ENCODE data around the gene HLCS. TPM values are rescaled to one million over a fixed set of nuclear protein-coding genes. Genes with fewer than 3 reads are reported as not detected.

The HLCS gene
- total RNA-seq, 1 donor from 2014 or later, result 14.8 TPM

DNA sequence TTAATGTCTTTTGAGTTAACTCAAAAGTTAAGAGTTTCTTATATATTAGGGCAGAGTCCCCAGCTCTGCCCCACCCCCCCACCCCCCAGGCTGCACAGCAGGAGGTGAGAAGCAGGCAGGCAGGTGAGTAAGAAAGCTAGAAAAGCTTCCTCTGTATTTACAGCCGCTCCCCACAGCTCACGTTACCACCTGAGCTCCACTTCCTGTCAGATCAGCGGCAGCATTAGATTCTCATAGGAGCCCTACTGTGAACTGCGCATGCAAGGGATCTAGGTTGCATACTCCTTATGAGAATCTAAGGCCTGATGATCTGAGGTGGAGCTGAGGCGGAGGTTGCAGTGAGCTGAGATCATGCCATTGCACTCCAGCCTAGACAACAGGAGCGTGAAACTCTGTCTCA, 185.6 kb downstream of the HLCS start:
- no peak for DNase-seq (ENCODE audit: extremely low spot score, unreplicated experiment)
- no peak for TF ChIP-seq CTCF (conservative IDR thresholded peaks at IDR 0.05)

GRCh38 chr21:36776981-36777617, 189.4 kb downstream of the HLCS start:
- no peak for TF ChIP-seq CTCF (conservative IDR thresholded peaks at IDR 0.05)
- Mint-ChIP-seq H3K27ac (no peak overlapping the region), H3K4me1 (ENCODE audit: unreplicated experiment) (peaks cover 9% of the 10 kb centered on the region), H3K9me3 (no peaks in the 10 kb centered on the region), H3K36me3 (no peaks in the 10 kb centered on the region), H3K4me3 (no peak overlapping the region), H3K27me3 (no peaks in the 10 kb centered on the region)
- no peak for DNase-seq (ENCODE audit: extremely low spot score, unreplicated experiment)

More for the DNA sequence above, 185.6 kb downstream of the HLCS start:
- Mint-ChIP-seq H3K9me3 (no peaks in the 10 kb centered on the region), H3K27me3 (no peaks in the 10 kb centered on the region), H3K4me3 (no peak overlapping the region), H3K27ac (no peak overlapping the region), H3K4me1 (ENCODE audit: unreplicated experiment) (peaks cover 5% of the 10 kb centered on the region), H3K36me3 (no peaks in the 10 kb centered on the region)

- TF ChIP-seq CTCF (conservative IDR thresholded peaks at IDR 0.05), result no peak
- no peak for DNase-seq (ENCODE audit: extremely low spot score, unreplicated experiment)
- H3K27me3 Mint-ChIP-seq, result no peaks in the 10 kb centered on the region
- no peak overlapping the region for H3K4me3 Mint-ChIP-seq
- no peaks in the 10 kb centered on the region for H3K9me3 Mint-ChIP-seq
- no peak overlapping the region for H3K27ac Mint-ChIP-seq
- H3K4me1 Mint-ChIP-seq (ENCODE audit: unreplicated experiment), result peaks cover 16% of the 10 kb centered on the region
- H3K36me3 Mint-ChIP-seq, result no peaks in the 10 kb centered on the region
These were observed 192.5 kb downstream of the HLCS start for GRCh38 chr21:36773995-36774394.

DNA sequence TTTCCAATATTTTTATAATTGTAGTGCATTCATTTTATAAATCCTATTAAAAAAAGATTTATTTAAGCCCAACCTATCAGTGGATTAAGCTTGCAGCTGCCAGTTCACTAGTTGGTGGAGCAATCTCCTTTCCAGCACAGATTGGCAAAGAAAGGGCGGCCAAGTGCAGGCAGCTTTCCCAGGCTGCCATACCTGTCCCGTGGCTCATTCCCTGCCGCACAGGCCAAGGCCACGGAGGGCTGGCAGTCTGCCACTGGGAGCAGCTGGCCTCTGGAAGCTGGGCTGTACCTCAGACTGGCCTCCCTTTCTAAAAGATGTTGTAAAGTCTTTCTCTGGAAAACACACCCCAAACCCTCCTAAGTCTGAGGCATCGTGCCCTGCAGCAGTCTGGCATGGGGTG, 193.4 kb downstream of the HLCS start:
- Mint-ChIP-seq H3K36me3 (no peaks in the 10 kb centered on the region), H3K27me3 (no peaks in the 10 kb centered on the region), H3K9me3 (no peaks in the 10 kb centered on the region), H3K27ac (no peak overlapping the region), H3K4me1 (ENCODE audit: unreplicated experiment) (peaks cover 24% of the 10 kb centered on the region), H3K4me3 (no peak overlapping the region)
- no peak for TF ChIP-seq CTCF (conservative IDR thresholded peaks at IDR 0.05)
- no peak for DNase-seq (ENCODE audit: extremely low spot score, unreplicated experiment)

DNA sequence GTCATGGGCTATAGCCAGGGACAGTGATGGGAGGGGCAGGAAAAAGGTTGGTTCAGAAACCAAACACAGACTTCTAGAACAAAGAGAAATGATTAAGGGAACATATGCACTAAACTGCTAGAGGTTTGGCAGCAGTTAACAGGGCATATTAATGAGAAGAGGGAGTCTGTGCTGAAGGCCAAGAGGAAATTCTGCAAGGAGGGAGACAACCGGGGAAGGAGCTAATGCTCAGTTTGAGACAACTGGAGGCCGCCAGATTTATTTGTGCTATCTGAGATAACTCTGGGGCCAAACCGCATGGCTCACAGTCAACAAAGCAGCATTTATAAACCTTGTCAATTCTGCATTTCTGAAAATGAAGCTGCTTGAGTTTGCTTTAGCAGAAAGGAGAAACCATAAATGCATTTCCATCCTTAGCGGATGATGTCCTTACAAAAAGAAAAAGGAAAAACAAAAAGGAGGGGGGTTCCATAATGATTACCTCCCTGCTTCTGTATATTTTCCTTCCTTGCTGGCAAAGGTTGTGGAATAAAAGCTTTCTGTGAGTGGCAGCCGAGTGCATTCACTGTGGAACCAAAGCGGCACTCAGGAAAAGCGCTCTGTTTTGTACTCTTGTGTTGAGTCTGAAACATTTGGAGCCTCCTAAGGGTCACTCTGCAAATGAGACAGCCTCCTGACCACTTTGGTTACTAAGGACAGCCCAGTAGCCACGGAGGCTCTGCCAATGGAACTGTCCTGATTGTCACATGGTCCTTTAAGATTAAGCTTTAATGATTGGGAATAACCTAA, 197.2 kb downstream of the HLCS start:
- H3K4me1 Mint-ChIP-seq (ENCODE audit: unreplicated experiment), result peaks cover 34% of the 10 kb centered on the region
- DNase-seq (ENCODE audit: extremely low spot score, unreplicated experiment), result no peak
- H3K4me3 Mint-ChIP-seq, result peak overlapping the region; percentile 1
- H3K36me3 Mint-ChIP-seq, result peaks cover 5% of the 10 kb centered on the region
- H3K27ac Mint-ChIP-seq, result no peak overlapping the region
- TF ChIP-seq CTCF (conservative IDR thresholded peaks at IDR 0.05), result no peak
- H3K27me3 Mint-ChIP-seq, result no peaks in the 10 kb centered on the region
- peaks cover 4% of the 10 kb centered on the region for H3K9me3 Mint-ChIP-seq

Data from type B pancreatic cell (in vitro differentiated cells).